ENCODE data around the gene DLX3. TPM values are rescaled to one million over a fixed set of nuclear protein-coding genes. Genes with fewer than 3 reads are reported as not detected.

DLX3 gene
- total and polyA plus RNA-seq, 4 donors, result 0.17 to 1.3 (median 0.64) TPM

GRCh38 chr17:49963626-49964302 lies 31.3 kb downstream of the DLX3 start:
- TF ChIP-seq CTCF (IDR thresholded peaks at IDR 0.05; ENCODE audit: control extremely low read depth, extremely low read depth), result no peak
- Histone ChIP-seq H3K27me3 (ENCODE audit: control insufficient read depth in 3 of 3, insufficient read depth in 3 of 3, low read length in 2 of 3) (peaks cover 0 to 72% (median 66%) of the 10 kb centered on the region in 3 donors), H3K36me3 (ENCODE audit: control insufficient read depth in 4 of 4, insufficient read depth in 4 of 4, low read length in 4 of 4) (no peaks in the 10 kb centered on the region), H3K27ac (ENCODE audit: low read depth in 1 of 2, low read length in 1 of 2) (no peak overlapping the region), H3K4me3 (no peak overlapping the region), H3K9ac (ENCODE audit: insufficient read depth in 1 of 2, low read length in 2 of 2) (no peak overlapping the region), H3K9me3 (ENCODE audit: control insufficient read depth in 4 of 4, insufficient read depth in 3 of 4, low read length in 3 of 4) (peaks cover 0 to 6% (median 0%) of the 10 kb centered on the region in 4 donors), H3K4me1 (ENCODE audit: control insufficient read depth in 5 of 5, insufficient read depth in 5 of 5, low read length in 5 of 5) (peaks cover 0 to 15% (median 11%) of the 10 kb centered on the region in 5 donors)
- DNase-seq, result peak; percentile 33 to 47 (median 44)
- WGBS, 2 donors, result 6 to 10% methylated on average over 50 to 52 of the region's 52 CpGs
- ATAC-seq (ENCODE audit: insufficient read depth, low FRiP score), result no peak

GRCh38 chr17:49963309-49963625 lies 31.8 kb downstream of the DLX3 start:
- H3K27me3 ChIP-seq (ENCODE audit: control insufficient read depth in 3 of 3, insufficient read depth in 3 of 3, low read length in 2 of 3), result peaks cover 0 to 71% (median 63%) of the 10 kb centered on the region in 3 donors
- H3K9ac ChIP-seq (ENCODE audit: insufficient read depth in 1 of 2, low read length in 2 of 2), result no peak overlapping the region
- ATAC-seq (ENCODE audit: insufficient read depth, low FRiP score), result no peak
- H3K36me3 ChIP-seq (ENCODE audit: control insufficient read depth in 4 of 4, insufficient read depth in 4 of 4, low read length in 4 of 4), result no peaks in the 10 kb centered on the region
- H3K4me3 ChIP-seq, result no peak overlapping the region
- no peak for DNase-seq
- H3K27ac ChIP-seq (ENCODE audit: low read depth in 1 of 2, low read length in 1 of 2), result no peak overlapping the region
- peaks cover 0 to 6% (median 0%) of the 10 kb centered on the region in 4 donors for H3K9me3 ChIP-seq (ENCODE audit: control insufficient read depth in 4 of 4, insufficient read depth in 3 of 4, low read length in 3 of 4)
- 32% methylated on average over 4 of the region's 4 CpGs for WGBS, 2 donors
- H3K4me1 ChIP-seq (ENCODE audit: control insufficient read depth in 5 of 5, insufficient read depth in 5 of 5, low read length in 5 of 5), result peaks cover 0 to 13% (median 10%) of the 10 kb centered on the region in 5 donors
- TF ChIP-seq CTCF (IDR thresholded peaks at IDR 0.05; ENCODE audit: control extremely low read depth, extremely low read depth), result no peak

- peaks cover 0 to 66% (median 58%) of the 10 kb centered on the region in 3 donors for H3K27me3 ChIP-seq (ENCODE audit: control insufficient read depth in 3 of 3, insufficient read depth in 3 of 3, low read length in 2 of 3)
- no peak for DNase-seq
- H3K4me3 ChIP-seq, result no peak overlapping the region
These were observed 32.3 kb downstream of the DLX3 start for GRCh38 chr17:49962599-49963308.

More at GRCh38 chr17:49962599-49963308, 32.3 kb downstream of the DLX3 start:
- H3K27ac ChIP-seq (ENCODE audit: low read depth in 1 of 2, low read length in 1 of 2), result no peak overlapping the region
- H3K9me3 ChIP-seq (ENCODE audit: control insufficient read depth in 4 of 4, insufficient read depth in 3 of 4, low read length in 3 of 4), result peaks cover 0 to 6% (median 0%) of the 10 kb centered on the region in 4 donors
- H3K9ac ChIP-seq (ENCODE audit: insufficient read depth in 1 of 2, low read length in 2 of 2), result no peak overlapping the region
- peaks cover 0 to 11% (median 7%) of the 10 kb centered on the region in 5 donors for H3K4me1 ChIP-seq (ENCODE audit: control insufficient read depth in 5 of 5, insufficient read depth in 5 of 5, low read length in 5 of 5)
- TF ChIP-seq CTCF (IDR thresholded peaks at IDR 0.05; ENCODE audit: control extremely low read depth, extremely low read depth), result no peak
- 10 to 16% methylated on average over 11 of the region's 11 CpGs for WGBS, 2 donors
- H3K36me3 ChIP-seq (ENCODE audit: control insufficient read depth in 4 of 4, insufficient read depth in 4 of 4, low read length in 4 of 4), result no peaks in the 10 kb centered on the region
- no peak for ATAC-seq (ENCODE audit: insufficient read depth, low FRiP score)
